Fibroblast of the aortic adventitia (primary cell): Measurements from ENCODE around the gene PAGE5. TPM values are rescaled to one million over a fixed set of nuclear protein-coding genes. Genes with fewer than 3 reads are reported as not detected.
A peak's percentile ranks its signal among the peaks of the same experiment; 100 is the strongest.

Source experiments
- DNase-seq: peaks from one replicate; pipeline ENCODE4 v3.0.0-alpha.2; 2010; ENCODE audit warnings: low read depth
- H3K4me3 ChIP-seq: 2 replicates; pipeline ENCODE4 v1.5.1; 2011; ENCODE audit warnings: low read depth, mild to moderate bottlenecking, control low read depth, low read length, moderate library complexity
- CTCF ChIP-seq: IDR thresholded peaks from 2 replicates; pipeline ENCODE4 v1.5.1; 2011; ENCODE audit warnings: mild to moderate bottlenecking, low read length, control low read depth, inconsistent platforms; ENCODE audit not compliant: insufficient read depth
- total RNA-seq: library from RNA; depleted of rRNA; stranded (reverse); fragments of >200 nt; gene quantifications from 2 replicates; pipeline ENCODE4 v1.2.3, GENCODE V29; 2012; ENCODE audit warnings: low replicate concordance

PAGE5 gene
- total RNA-seq = not detected in 2 replicates

GRCh38 chrX:55220119-55220794 lies at the start of gene PAGE5:
Gene PAGE5, plus strand, starts transcription at chrX:55220346. Its CDS starts 1,037 bp downstream, at chrX:55221383.
- no peak within 1 kb of the TSS for H3K4me3 ChIP-seq
- TF ChIP-seq CTCF = no peak
- no peak for DNase-seq

- no peak for TF ChIP-seq CTCF
- DNase-seq = no peak
- no peak overlapping the region for H3K4me3 ChIP-seq
Observed at GRCh38 chrX:55187281-55187680, 32.9 kb upstream of the PAGE5 start.

GRCh38 chrX:55196688-55197087 lies 23.5 kb upstream of the PAGE5 start:
- no peak overlapping the region for H3K4me3 ChIP-seq
- TF ChIP-seq CTCF = no peak
- DNase-seq = no peak

GRCh38 chrX:55201930-55202579 lies 18.1 kb upstream of the PAGE5 start:
- no peak for TF ChIP-seq CTCF
- no peak overlapping the region for H3K4me3 ChIP-seq
- DNase-seq = peak; percentile 71

GRCh38 chrX:55206162-55206941 lies 13.8 kb upstream of the PAGE5 start:
- no peak for TF ChIP-seq CTCF
- no peak overlapping the region for H3K4me3 ChIP-seq
- no peak for DNase-seq

- TF ChIP-seq CTCF = no peak
- DNase-seq = no peak
- H3K4me3 ChIP-seq = no peak overlapping the region
Observed at GRCh38 chrX:55210931-55211677, 9.0 kb upstream of the PAGE5 start.
